ENCODE data around the gene TPCN1.

DNA sequence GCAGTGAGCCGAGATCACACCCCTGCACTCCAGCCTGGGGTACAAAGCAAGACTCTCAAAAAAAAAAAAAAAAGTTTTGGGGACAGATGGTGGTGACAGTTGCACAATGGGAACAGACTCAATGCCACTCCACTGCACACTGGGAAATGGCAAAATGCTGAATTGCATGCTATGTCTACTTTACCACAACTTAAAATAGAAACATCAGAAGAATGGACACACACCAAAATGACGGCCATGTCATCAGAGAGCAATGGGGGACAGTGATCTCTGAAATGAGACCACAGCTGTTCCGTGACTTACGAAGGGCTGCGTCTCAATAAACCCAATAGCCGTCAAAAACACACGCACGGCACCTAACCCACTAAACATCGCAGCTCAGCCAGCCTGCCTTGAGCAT, 49.7 kb upstream of the TPCN1 start:
- TF ChIP-seq, protein P1, sequence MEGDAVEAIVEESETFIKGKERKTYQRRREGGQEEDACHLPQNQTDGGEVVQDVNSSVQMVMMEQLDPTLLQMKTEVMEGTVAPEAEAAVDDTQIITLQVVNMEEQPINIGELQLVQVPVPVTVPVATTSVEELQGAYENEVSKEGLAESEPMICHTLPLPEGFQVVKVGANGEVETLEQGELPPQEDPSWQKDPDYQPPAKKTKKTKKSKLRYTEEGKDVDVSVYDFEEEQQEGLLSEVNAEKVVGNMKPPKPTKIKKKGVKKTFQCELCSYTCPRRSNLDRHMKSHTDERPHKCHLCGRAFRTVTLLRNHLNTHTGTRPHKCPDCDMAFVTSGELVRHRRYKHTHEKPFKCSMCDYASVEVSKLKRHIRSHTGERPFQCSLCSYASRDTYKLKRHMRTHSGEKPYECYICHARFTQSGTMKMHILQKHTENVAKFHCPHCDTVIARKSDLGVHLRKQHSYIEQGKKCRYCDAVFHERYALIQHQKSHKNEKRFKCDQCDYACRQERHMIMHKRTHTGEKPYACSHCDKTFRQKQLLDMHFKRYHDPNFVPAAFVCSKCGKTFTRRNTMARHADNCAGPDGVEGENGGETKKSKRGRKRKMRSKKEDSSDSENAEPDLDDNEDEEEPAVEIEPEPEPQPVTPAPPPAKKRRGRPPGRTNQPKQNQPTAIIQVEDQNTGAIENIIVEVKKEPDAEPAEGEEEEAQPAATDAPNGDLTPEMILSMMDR (conservative IDR thresholded peaks at IDR 0.05), result no peak
- no peak for TF ChIP-seq EZH2 (IDR thresholded peaks at IDR 0.05; ENCODE audit: low read depth)

Measured in PC-9 (cell line).